Stimulated activated CD8-positive, alpha-beta memory T cell treated with anti-CD3 and anti-CD28 coated beads, Interleukin-7, amount 100 ng/mL, for 1 hour (primary cell): ENCODE data around the gene CDCA7.
"Not testable (repeated sequence)": the region's sequence is repeated elsewhere in the genome, so short reads cannot be mapped to it uniquely, and the experiment has no call there.

ENCODE experiments used
- DNase-seq, 2 donors: peaks; one replicate each; pipeline ENCODE4 v3.0.0-alpha.2; 2020; ENCODE audit warnings: low read depth in 2 of 2

CDCA7 gene

GRCh38 chr2:173354582-173355131, at the start of gene CDCA7:
Gene CDCA7 (plus strand): TSS chr2:173354872. CDS start chr2:173354964, 92 bp downstream.
- DNase-seq: peak in 1 of 2 donors; percentile 13

- DNase-seq: no peak
Observed at GRCh38 chr2:173305303-173305702, 49.4 kb upstream of the CDCA7 start.

GRCh38 chr2:173307293-173307692, 47.4 kb upstream of the CDCA7 start:
- DNase-seq: no peak

GRCh38 chr2:173309370-173309769, 45.3 kb upstream of the CDCA7 start:
- DNase-seq: not testable (repeated sequence)

GRCh38 chr2:173311844-173312606, 42.6 kb upstream of the CDCA7 start:
- no peak for DNase-seq

DNA sequence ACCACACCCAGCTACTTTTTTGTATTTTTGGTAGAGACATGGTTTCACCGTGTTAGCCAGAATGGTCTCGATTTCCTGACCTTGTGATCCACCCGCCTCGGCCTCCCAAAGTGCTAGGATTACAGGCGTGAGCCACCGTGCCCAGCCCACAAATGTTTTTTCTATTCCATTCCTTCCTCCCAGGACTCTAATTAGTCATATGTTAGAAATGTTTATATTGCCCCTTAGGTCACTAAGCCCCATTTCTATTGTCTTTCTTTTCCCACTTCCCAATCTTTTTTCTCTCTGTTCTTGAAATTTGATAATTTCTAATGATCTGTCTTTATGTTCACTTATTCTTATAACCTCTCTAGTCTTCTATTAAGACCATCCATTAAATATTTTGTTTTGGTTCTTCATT, 31.3 kb upstream of the CDCA7 start:
- DNase-seq: no peak

- DNase-seq: no peak
Observed at GRCh38 chr2:173326806-173327205, 27.9 kb upstream of the CDCA7 start.

GRCh38 chr2:173327421-173327820, 27.3 kb upstream of the CDCA7 start:
- no peak for DNase-seq

GRCh38 chr2:173333003-173333402, 21.7 kb upstream of the CDCA7 start:
- DNase-seq: not testable (repeated sequence)

GRCh38 chr2:173339807-173340206, 14.9 kb upstream of the CDCA7 start:
- no peak for DNase-seq

DNA sequence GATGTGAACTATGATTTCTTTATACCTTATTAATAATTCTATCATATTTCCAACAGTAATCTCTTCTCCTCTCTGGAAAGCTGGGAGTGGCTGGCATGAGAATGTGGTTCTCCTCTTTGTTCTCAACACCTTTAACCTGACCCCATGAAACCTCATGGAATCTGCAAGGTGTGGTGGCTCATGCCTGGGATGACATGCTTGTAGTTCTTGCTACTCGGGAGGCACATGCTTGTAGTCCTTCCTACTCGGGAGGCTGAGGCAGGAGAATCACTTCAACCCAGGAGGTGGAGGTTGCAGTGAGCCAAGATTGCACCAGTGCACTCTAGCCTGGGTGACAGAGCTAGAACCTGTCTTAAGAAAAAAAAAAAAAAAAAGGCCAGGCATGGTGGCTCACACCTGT, 10.8 kb upstream of the CDCA7 start:
- DNase-seq: no peak

DNA sequence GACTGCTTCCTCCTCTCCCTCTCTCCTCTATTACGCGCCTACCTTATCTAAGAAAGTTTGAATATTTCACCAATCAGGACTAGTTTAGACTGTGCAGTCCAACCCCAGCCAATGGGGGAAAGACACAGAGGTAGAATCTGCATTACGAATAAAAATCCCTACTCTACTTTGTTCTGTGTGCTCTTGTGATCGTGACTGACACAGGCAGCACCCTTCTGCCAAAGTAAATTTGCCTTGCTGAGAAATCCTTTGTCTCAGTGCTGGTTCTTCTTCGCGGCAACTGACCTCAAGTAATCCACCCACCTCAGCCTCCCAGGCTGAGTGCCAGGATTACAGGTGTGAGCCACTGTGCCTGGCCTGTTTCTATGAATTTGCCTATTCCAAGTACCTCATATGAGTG, 8.6 kb upstream of the CDCA7 start:
- no peak for DNase-seq

DNA sequence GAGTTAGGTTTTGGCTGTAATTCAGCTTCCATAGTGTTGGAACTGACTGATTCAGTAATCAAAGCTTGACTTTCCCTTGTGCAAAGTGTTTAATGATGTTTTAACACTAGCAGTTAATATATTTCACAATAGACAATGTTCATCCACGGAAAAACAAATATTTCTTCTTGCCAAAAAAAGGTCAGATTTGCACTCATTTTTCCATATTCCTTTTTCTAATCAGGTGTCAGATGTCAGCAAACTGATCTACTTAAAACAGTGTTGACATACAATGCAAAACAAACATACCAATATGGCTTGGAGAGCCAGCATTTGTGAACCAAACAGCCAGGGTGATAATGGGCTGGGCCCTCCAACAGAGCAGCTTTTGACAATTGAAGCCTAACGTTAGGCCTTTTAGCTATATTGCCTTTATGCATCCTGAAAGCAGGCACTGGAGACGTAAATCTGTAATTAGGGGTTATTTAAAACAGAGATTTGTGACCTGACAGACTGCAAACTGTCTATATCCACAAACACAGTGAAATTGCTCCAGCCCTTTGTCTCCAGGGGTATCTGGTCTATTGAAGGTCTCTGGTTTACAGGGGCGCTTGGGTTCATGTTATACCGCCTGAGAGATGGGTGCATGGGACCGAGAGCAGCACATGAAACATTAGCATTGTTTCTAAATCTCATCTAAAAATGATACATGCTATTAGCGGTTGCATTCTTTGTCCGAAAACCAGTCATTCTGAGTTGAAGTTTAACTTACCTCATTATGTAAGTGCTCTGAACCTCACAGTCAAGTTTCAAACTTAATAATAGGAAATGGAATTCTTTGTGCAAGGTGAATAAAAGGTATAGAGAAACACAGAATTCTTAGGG, 7.1 kb upstream of the CDCA7 start:
- DNase-seq: no peak

GRCh38 chr2:173349287-173349686, 5.4 kb upstream of the CDCA7 start:
- DNase-seq: no peak

DNA sequence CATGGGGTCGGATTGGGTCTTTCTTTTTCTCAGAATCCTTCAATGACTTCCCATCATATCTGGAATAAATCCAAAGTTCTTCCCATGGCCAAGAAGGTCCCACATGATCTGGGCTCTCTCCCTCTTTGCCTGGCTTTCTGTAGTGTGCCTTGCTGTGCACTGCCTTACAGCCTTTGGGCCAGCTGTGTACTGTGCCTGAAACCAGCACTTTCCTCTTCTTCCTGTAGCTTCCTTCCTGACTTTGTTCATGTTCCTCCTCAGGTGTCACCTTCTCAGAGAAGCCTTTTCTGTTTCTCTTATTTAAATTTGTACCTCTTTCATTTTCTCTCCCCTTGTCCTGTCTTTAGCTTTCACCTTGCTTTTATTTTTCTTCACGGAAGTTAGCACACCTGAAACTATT, 4.3 kb upstream of the CDCA7 start:
- DNase-seq: no peak

DNA sequence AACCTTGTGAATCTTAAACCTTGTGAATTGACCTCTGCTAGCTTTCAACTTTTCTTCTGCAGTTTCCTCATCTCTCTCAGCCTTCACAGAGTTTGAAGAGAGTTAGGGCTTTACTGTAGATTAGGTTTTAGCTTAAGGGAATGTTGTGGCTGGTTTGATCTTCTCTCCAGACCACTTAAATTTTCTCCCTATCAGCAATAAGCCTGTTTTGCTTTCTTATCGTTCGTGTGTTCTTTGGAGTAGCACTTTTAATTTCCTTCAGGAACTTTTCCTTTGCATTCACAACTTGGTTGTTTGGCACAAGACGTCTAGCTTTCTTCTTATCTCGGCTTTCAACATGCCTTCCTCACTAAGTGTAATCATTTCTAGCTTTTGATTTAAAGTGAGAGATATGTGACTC, 2.8 kb upstream of the CDCA7 start:
- DNase-seq: no peak

- DNase-seq: no peak
Observed at GRCh38 chr2:173353556-173353955, 1.1 kb upstream of the CDCA7 start.

- no peak for DNase-seq
Observed at GRCh38 chr2:173354073-173354581, 545 bp upstream of the CDCA7 start.

DNA sequence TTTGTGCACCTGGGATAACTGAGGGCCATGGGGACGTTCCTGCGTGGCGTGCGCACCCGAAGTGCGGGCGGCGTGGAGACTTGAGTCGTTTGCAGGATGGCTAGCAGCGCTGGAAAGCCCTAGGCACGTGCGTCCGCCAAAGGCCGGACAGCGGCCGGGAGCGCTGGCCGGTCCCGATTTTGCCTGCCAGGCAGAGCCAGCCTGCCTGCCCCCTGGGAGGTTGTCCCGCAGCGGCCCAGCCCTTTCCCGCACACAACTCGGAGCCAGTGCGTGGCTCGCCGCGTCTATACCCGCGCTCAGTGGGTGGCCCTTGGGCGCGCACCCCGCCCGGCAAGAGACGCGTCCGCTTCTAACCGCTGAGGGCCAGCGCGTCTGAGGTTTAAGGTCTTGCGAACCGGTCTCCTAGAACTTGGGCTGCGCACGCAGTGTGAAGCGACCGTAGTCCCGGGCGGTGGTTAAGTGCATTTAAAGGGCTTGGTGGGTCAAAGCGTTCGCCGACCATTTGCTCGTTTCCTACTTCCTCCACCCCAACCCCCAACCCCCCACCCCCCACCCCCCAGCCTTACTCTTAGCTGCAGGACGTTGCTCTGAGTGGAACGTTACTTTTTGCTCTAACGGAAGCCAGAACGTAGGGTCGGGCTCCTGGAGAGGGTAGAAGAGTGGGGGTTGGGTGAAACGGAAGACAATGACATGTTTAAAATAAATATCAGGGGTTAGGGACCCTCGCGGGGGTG, 627 bp downstream of the CDCA7 start:
- no peak for DNase-seq

GRCh38 chr2:173355866-173356508, 1.3 kb downstream of the CDCA7 start:
- no peak for DNase-seq

DNA sequence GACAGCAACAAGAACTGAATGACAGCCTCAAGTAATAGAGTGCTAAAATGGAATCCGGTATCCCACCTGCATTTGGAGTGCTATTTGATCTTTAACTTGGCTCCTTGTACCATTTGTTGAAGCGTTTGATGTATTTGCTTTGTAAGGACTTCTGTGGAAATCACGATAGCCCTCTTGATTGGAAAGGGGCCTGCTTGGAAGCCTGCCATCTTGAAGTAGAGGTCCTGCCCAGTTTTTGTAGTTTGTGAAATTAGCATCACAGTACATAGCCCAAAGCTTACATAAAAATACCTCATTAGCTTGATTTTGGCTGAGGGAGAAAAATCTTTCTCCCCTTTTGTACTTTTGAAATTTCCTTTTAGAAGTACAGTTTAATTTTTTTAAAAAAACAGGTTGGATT, 2.7 kb downstream of the CDCA7 start:
- DNase-seq: no peak
